Omental fat pad (tissue), 4 donors: ENCODE measurements around the gene NAA50. TPM values are rescaled to one million over a fixed set of nuclear protein-coding genes. Genes with fewer than 3 reads are reported as not detected.

Experiments used
- ATAC-seq: fragments of 150-250 bp; one replicate; pipeline ENCODE4 v1.9.1; 2016; ENCODE audit warnings: mild to moderate bottlenecking, moderate library complexity; ENCODE audit not compliant: low FRiP score
- DNase-seq: peaks from one replicate; pipeline ENCODE4 v3.0.0-alpha.2; 2019; ENCODE audit warnings: low spot score
- CTCF ChIP-seq, 3 donors: fragments of 450-650 bp; IDR thresholded peaks; one replicate each; pipeline ENCODE4 v1.5.1; 2016 to 2017; ENCODE audit warnings: antibody characterized with exemption in 3 of 3, mild to moderate bottlenecking in 3 of 3, moderate library complexity in 2 of 3
- total RNA-seq, 4 donors: library from RNA; depleted of rRNA; stranded (reverse); fragments of >200 nt; gene quantifications; one replicate each; pipeline ENCODE4 v1.1.0, GENCODE V29; 2016

The NAA50 gene
- total RNA-seq, 4 donors from 2014 or later, result 64.9 to 185 (median 171) TPM

- no peak for DNase-seq
- ATAC-seq, result no peak
Measured at GRCh38 chr3:113775516-113775915, 29.5 kb upstream of the NAA50 start.

GRCh38 chr3:113773381-113773780 lies 27.3 kb upstream of the NAA50 start:
- no peak for ATAC-seq
- no peak for TF ChIP-seq CTCF (IDR thresholded peaks at IDR 0.05)
- DNase-seq, result no peak

More at GRCh38 chr3:113775516-113775915, 29.5 kb upstream of the NAA50 start:
- no peak for TF ChIP-seq CTCF (IDR thresholded peaks at IDR 0.05)

GRCh38 chr3:113771993-113772392 lies 25.9 kb upstream of the NAA50 start:
- DNase-seq (no peak), ATAC-seq (no peak)
- no peak for TF ChIP-seq CTCF (IDR thresholded peaks at IDR 0.05)

GRCh38 chr3:113769551-113769950 lies 23.5 kb upstream of the NAA50 start:
- no peak for DNase-seq
- TF ChIP-seq CTCF (IDR thresholded peaks at IDR 0.05), result no peak
- ATAC-seq, result peak; percentile 66

GRCh38 chr3:113764698-113765097 lies 18.6 kb upstream of the NAA50 start:
- TF ChIP-seq CTCF (IDR thresholded peaks at IDR 0.05), result no peak
- DNase-seq, result no peak
- no peak for ATAC-seq

- ATAC-seq (no peak), DNase-seq (no peak)
- TF ChIP-seq CTCF (IDR thresholded peaks at IDR 0.05), result no peak
Measured at GRCh38 chr3:113758389-113759024, 12.5 kb upstream of the NAA50 start.

GRCh38 chr3:113754494-113755159 lies 8.6 kb upstream of the NAA50 start:
- ATAC-seq (no peak), DNase-seq (no peak)
- no peak for TF ChIP-seq CTCF (IDR thresholded peaks at IDR 0.05)
